Measurements from ENCODE around the gene SRY.

The SRY gene

GRCh38 chrY:2787600-2787999 lies at the start of gene SRY:
SRY (minus strand) TSS chrY:2787682; CDS start chrY:2787603, 79 bp downstream.
- no peaks in the 10 kb centered on the region for H4K20me1 ChIP-seq (ENCODE audit: insufficient read depth, low read length, poor library complexity, severe bottlenecking)
- no peaks in the 10 kb centered on the region for H3K4me1 ChIP-seq (ENCODE audit: insufficient read depth, low read length, poor library complexity, severe bottlenecking)
- no peak for TF ChIP-seq CTCF (conservative IDR thresholded peaks at IDR 0.05; ENCODE audit: low read length)
- no peak for TF ChIP-seq EZH2phosphoT487 (IDR thresholded peaks at IDR 0.05; ENCODE audit: borderline replicate concordance)
- no peaks in the 10 kb centered on the region for H3K27me3 ChIP-seq (ENCODE audit: insufficient read depth, low read length, poor library complexity, severe bottlenecking)
- no peak within 1 kb of the TSS for H2AFZ ChIP-seq (ENCODE audit: low read length)
- H3K9me2 ChIP-seq (replicated peaks; ENCODE audit: low read depth, low read length), result no peaks in the 10 kb centered on the region
- no peak within 1 kb of the TSS for H3K4me3 ChIP-seq (ENCODE audit: low read length, poor library complexity, severe bottlenecking)
- no peak within 1 kb of the TSS for H3K4me2 ChIP-seq (ENCODE audit: low read depth, low read length, poor library complexity, severe bottlenecking)
- H3K9me3 ChIP-seq (ENCODE audit: insufficient read depth, low read depth, low read length), result no peaks in the 10 kb centered on the region
- H3K79me2 ChIP-seq (ENCODE audit: insufficient read depth, low read length), result no peaks in the 10 kb centered on the region
- no peaks in the 10 kb centered on the region for H3F3A ChIP-seq (ENCODE audit: low read depth)
- H3K9ac ChIP-seq (ENCODE audit: low read depth, low read length, poor library complexity, severe bottlenecking), result no peak within 1 kb of the TSS
- no peaks in the 10 kb centered on the region for H3K36me3 ChIP-seq (ENCODE audit: insufficient read depth, low read length)

GRCh38 chrY:2837078-2837477 lies 49.6 kb upstream of the SRY start:
- Histone ChIP-seq H4K20me1 (ENCODE audit: insufficient read depth, low read length, poor library complexity, severe bottlenecking) (no peaks in the 10 kb centered on the region), H3K4me3 (ENCODE audit: low read length, poor library complexity, severe bottlenecking) (no peak overlapping the region), H3K9me2 (replicated peaks; ENCODE audit: low read depth, low read length) (no peaks in the 10 kb centered on the region), H3F3A (ENCODE audit: low read depth) (no peaks in the 10 kb centered on the region), H3K4me1 (ENCODE audit: insufficient read depth, low read length, poor library complexity, severe bottlenecking) (no peaks in the 10 kb centered on the region), H3K4me2 (ENCODE audit: low read depth, low read length, poor library complexity, severe bottlenecking) (no peak overlapping the region), H3K9ac (ENCODE audit: low read depth, low read length, poor library complexity, severe bottlenecking) (no peak overlapping the region), H2AFZ (ENCODE audit: low read length) (no peak overlapping the region), H3K27me3 (ENCODE audit: insufficient read depth, low read length, poor library complexity, severe bottlenecking) (no peaks in the 10 kb centered on the region), H3K9me3 (ENCODE audit: insufficient read depth, low read depth, low read length) (no peaks in the 10 kb centered on the region), H3K36me3 (ENCODE audit: insufficient read depth, low read length) (no peaks in the 10 kb centered on the region), H3K79me2 (ENCODE audit: insufficient read depth, low read length) (no peaks in the 10 kb centered on the region)
- no peak for TF ChIP-seq CTCF (conservative IDR thresholded peaks at IDR 0.05; ENCODE audit: low read length)

- Histone ChIP-seq H3K36me3 (ENCODE audit: insufficient read depth, low read length) (no peaks in the 10 kb centered on the region), H3K27me3 (ENCODE audit: insufficient read depth, low read length, poor library complexity, severe bottlenecking) (no peaks in the 10 kb centered on the region), H3K9me2 (replicated peaks; ENCODE audit: low read depth, low read length) (no peaks in the 10 kb centered on the region), H3F3A (ENCODE audit: low read depth) (no peaks in the 10 kb centered on the region), H4K20me1 (ENCODE audit: insufficient read depth, low read length, poor library complexity, severe bottlenecking) (no peaks in the 10 kb centered on the region), H3K9ac (ENCODE audit: low read depth, low read length, poor library complexity, severe bottlenecking) (no peak overlapping the region), H3K4me1 (ENCODE audit: insufficient read depth, low read length, poor library complexity, severe bottlenecking) (no peaks in the 10 kb centered on the region), H2AFZ (ENCODE audit: low read length) (no peak overlapping the region), H3K9me3 (ENCODE audit: insufficient read depth, low read depth, low read length) (no peaks in the 10 kb centered on the region), H3K4me2 (ENCODE audit: low read depth, low read length, poor library complexity, severe bottlenecking) (no peak overlapping the region), H3K4me3 (ENCODE audit: low read length, poor library complexity, severe bottlenecking) (no peak overlapping the region), H3K79me2 (ENCODE audit: insufficient read depth, low read length) (no peaks in the 10 kb centered on the region)
- TF ChIP-seq CTCF (conservative IDR thresholded peaks at IDR 0.05; ENCODE audit: low read length) (no peak), EZH2phosphoT487 (IDR thresholded peaks at IDR 0.05; ENCODE audit: borderline replicate concordance) (no peak)
These were observed 47.7 kb upstream of the SRY start for GRCh38 chrY:2835230-2835629.

Measured in Loucy (cell line).